GM12864 (cell line): Measurements from ENCODE around the gene PRDX4.

Experiments used
- DNase-seq: peaks from one replicate; pipeline ENCODE4 v3.0.0-alpha.2; 2011; ENCODE audit warnings: low read depth
- H3K4me3 ChIP-seq: 2 replicates; pipeline ENCODE4 v1.5.1; 2011; ENCODE audit warnings: mild to moderate bottlenecking, low read depth, low read length, control low read depth
- TF ChIP-seq, protein P1 (sequence below): IDR thresholded peaks from 2 replicates; pipeline ENCODE4 v1.5.1; 2011; ENCODE audit warnings: low read depth, mild to moderate bottlenecking, moderate library complexity, low read length, control low read depth, inconsistent platforms; ENCODE audit errors: missing control alignments

The PRDX4 gene

DNA sequence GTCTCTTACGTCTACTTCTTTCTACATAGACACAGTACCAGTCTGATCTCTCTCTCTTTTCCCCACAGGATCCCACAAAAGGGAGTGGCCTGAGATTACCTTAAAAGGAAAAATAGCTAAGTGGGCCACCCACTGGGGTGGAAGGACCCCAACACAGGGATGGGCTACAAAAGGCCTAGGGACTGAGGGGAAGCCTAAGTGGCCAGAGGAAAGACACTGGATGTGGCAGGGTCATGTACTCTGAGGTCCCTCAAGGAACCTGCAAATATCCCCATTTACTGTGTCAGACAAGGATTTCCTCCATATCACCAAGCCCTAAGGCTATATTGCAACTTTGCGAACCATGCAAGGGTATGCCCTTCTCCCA, 6.5 kb upstream of the PRDX4 start:
- DNase-seq: no peak
- TF ChIP-seq, protein P1, sequence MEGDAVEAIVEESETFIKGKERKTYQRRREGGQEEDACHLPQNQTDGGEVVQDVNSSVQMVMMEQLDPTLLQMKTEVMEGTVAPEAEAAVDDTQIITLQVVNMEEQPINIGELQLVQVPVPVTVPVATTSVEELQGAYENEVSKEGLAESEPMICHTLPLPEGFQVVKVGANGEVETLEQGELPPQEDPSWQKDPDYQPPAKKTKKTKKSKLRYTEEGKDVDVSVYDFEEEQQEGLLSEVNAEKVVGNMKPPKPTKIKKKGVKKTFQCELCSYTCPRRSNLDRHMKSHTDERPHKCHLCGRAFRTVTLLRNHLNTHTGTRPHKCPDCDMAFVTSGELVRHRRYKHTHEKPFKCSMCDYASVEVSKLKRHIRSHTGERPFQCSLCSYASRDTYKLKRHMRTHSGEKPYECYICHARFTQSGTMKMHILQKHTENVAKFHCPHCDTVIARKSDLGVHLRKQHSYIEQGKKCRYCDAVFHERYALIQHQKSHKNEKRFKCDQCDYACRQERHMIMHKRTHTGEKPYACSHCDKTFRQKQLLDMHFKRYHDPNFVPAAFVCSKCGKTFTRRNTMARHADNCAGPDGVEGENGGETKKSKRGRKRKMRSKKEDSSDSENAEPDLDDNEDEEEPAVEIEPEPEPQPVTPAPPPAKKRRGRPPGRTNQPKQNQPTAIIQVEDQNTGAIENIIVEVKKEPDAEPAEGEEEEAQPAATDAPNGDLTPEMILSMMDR: no peak
- H3K4me3 ChIP-seq: no peak overlapping the region

DNA sequence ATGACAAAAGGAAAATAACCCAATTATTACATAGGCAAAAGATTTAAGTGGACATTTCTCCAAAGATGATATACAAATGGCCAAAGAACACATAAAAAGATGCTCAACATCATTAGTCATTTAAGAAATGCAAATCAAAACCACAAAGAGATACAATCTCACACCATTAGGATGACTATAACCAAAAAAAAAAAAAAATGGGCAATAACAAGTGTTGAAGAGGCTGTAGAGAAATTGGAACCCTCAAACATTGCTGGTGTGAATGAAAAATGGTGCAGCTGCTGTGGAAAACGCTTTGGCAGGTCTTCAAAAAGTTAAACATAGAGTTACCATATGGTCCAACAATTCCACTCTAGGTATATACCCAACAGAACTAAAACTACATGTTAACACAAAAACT, 5.6 kb upstream of the PRDX4 start:
- no peak for DNase-seq
- H3K4me3 ChIP-seq: no peak overlapping the region
- TF ChIP-seq, protein P1: no peak

DNA sequence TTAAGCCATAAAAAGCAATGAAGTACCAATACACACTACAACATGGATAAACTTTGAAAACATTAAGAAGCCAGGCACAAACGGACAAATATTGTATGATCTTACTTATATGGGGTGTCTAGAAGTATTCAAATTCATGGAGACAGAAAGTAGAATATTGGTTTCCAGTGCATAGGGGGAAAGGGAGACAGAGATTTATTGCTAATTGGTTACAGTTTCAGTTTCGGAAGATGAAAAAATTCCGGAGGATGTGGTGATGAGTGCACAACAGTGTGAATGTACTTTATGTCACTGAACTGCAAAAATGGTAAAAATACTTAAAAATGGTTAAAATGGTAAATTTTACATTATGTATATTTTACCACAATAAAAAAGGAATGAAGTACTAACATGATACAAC, 5.1 kb upstream of the PRDX4 start:
- no peak overlapping the region for H3K4me3 ChIP-seq
- TF ChIP-seq, protein P1: no peak
- DNase-seq: peak; percentile 10

DNA sequence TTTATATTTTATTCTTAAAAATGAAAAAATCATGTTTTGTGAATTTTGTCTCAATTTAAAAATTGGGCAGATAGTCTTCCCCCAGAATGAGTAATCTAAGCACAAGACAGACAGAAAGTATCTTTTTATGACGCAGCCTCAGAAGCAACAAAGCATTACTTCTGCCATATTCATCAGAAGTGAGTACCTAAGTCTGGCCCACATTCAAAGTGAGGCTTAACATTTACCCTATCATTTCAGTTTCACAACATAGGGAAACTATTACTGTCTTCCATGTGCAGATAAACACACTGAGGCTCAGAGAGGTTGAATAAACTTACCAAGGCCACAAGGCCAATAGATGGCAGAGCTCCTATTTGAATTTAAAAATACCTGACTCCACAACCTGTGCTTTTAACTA, 4.4 kb upstream of the PRDX4 start:
- no peak overlapping the region for H3K4me3 ChIP-seq
- TF ChIP-seq, protein P1: no peak
- DNase-seq: peak; percentile 2

DNA sequence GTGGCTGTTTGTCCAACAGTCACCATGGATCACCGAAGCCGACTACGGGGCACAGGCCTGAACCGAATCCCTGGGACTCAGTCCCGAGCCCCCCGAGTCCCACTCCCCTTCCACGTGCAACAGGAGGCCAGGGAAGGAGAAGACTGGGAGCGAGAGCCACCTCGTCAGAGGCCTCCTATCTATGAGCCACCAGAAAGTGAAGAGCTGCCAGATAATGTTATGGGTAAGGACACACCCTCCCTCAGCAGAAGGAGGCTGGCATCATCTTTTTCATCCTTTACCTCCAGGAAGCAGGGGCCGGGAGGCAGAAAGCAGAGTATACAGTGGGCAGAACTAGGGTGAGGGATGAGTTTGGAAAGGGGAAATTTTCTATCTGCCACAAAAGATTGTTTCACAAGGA, 2.8 kb upstream of the PRDX4 start:
- no peak overlapping the region for H3K4me3 ChIP-seq
- DNase-seq: no peak
- TF ChIP-seq, protein P1: no peak

DNA sequence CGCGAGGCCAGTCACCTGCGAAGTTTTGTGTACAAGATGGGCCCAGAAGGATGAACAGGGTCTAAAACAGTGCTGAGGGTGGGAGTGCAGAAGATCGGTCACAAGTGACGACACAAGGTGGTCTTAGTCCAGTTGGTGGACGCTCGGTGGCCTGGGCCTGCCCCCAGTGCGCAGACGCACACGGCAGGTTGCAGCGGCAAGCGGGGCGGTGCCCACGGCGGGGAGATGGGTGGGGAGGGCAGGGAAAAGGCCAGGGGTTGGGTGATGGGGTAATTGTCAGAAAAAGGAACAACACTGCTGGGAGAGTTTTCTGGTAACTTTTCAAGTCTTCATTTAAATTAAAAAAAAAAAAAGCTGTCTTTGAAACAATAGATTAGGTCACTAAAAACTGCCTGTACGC, 1.0 kb upstream of the PRDX4 start:
- H3K4me3 ChIP-seq: no peak overlapping the region
- TF ChIP-seq, protein P1: no peak
- no peak for DNase-seq

DNA sequence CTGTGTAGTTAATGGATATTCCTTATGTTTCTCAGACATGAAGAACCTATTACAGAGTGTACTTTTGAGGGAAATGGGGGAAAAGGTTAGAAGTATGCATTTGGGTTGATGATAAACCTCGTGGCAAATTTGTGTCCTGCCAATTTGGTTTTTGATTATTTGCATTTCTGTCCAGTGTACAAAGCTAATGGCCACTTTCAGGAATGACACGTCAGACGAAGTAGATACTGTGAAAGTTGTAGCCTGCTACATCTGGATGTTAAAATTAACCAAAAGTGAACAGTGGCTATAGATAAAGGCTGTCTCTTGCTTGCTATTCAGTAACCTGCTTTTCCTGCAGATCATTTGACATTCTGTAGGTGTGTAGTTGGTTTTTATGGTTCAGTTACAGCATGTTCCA, 1.0 kb downstream of the PRDX4 start:
- H3K4me3 ChIP-seq: peak overlapping the region; percentile 62
- peak; percentile 15 for DNase-seq
- TF ChIP-seq, protein P1: no peak
